WERI-Rb-1 (cell line): Measurements from ENCODE around the gene DNAJC2.
"Not testable (repeated sequence)": the region's sequence is repeated elsewhere in the genome, so short reads cannot be mapped to it uniquely, and the experiment has no call there.

Source experiments
- DNase-seq: peaks from one replicate; pipeline ENCODE4 v3.0.0-alpha.2; 2020
- H3K27ac ChIP-seq: fragments of 250-450 bp; sonication (Bioruptor Pico); 2 replicates; pipeline ENCODE4 v1.5.1; 2020; ENCODE audit warnings: mild to moderate bottlenecking, moderate library complexity
- H3K27me3 ChIP-seq: fragments of 250-450 bp; sonication (Bioruptor Pico); 2 replicates; pipeline ENCODE4 v1.5.1; 2021; ENCODE audit warnings: mild to moderate bottlenecking, low read depth, moderate library complexity; ENCODE audit not compliant: insufficient read depth, severe bottlenecking
- H3K36me3 ChIP-seq: fragments of 250-450 bp; sonication (Bioruptor Pico); 2 replicates; pipeline ENCODE4 v1.5.1; 2020; ENCODE audit warnings: mild to moderate bottlenecking, moderate library complexity
- H3K4me3 ChIP-seq: 2 replicates; pipeline ENCODE4 v1.5.1; 2011; ENCODE audit warnings: low read depth, mild to moderate bottlenecking, control low read depth, low read length
- H3K9me3 ChIP-seq: fragments of 250-450 bp; sonication (Bioruptor Pico); 2 replicates; pipeline ENCODE4 v1.5.1; 2021; ENCODE audit warnings: mild to moderate bottlenecking, moderate library complexity; ENCODE audit not compliant: severe bottlenecking

The DNAJC2 gene

DNA sequence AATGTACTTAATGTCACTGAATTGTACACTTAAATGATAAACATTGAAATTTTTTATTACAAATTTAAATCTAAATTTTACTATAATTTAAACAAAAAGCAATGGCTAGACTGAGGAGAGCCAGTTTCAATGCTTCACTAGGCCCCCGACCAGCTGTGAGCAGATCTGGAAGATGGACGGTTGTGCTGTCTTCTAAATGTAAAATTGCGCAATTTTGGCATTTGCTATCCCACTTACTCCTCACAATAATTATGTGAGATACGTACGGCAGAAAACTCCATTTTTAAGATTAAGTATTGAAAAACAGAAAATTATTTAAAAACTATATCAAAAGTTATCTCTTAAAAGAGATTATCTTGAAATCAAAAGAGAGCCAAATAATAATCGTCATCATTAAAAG, 71.2 kb downstream of the DNAJC2 start:
- H3K27ac ChIP-seq, H3K4me3 ChIP-seq, H3K27me3 ChIP-seq, DNase-seq, H3K9me3 ChIP-seq, H3K36me3 ChIP-seq: not testable (repeated sequence)

DNA sequence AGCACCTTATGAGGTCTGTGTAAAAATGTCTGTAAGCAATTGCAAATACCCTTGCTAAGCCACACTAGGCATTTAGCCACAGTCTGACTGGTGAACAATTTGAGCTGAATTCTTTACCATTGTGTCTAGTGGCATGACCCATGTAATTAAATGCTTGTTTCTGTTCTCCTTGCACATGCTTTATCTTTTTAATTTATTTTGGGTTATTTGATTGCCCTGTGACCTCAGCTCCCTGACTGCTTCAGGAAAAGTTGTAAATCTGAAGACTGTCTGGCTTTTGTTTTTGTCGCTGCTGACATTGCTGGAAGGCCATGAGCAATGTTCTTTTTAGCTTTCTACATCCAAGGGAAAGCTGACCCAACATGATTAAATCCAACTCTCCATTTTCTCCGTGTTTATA, 78.3 kb downstream of the DNAJC2 start:
- H3K27me3 ChIP-seq, H3K9me3 ChIP-seq, H3K4me3 ChIP-seq, H3K36me3 ChIP-seq, H3K27ac ChIP-seq, DNase-seq: not testable (repeated sequence)

DNA sequence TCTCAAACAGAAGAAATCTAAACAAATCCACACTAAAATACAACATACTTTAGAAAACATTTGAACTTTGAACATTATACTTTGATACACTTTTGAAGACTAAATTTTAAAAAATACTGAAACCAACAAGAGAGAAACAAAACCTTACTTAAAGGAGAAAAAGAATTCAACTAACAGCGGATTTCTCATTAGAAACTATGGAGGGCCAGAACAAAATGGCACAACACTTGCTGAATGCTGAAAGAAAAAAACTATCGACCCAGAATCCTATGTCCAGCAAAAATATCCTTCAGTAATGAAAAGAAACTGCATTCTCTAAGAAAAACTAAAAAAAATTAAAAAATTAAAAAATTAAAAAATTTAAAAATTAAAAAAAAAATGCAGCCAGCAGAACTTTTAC, 80.5 kb downstream of the DNAJC2 start:
- not testable (repeated sequence) for DNase-seq, H3K36me3 ChIP-seq, H3K27ac ChIP-seq

More for the DNA sequence above, 80.5 kb downstream of the DNAJC2 start:
- not testable (repeated sequence) for H3K9me3 ChIP-seq, H3K27me3 ChIP-seq, H3K4me3 ChIP-seq
